ENCODE data around the gene POFUT2. TPM values are rescaled to one million over a fixed set of nuclear protein-coding genes. Genes with fewer than 3 reads are reported as not detected.

The POFUT2 gene
- total RNA-seq, 1 donor, result 35.8 TPM

DNA sequence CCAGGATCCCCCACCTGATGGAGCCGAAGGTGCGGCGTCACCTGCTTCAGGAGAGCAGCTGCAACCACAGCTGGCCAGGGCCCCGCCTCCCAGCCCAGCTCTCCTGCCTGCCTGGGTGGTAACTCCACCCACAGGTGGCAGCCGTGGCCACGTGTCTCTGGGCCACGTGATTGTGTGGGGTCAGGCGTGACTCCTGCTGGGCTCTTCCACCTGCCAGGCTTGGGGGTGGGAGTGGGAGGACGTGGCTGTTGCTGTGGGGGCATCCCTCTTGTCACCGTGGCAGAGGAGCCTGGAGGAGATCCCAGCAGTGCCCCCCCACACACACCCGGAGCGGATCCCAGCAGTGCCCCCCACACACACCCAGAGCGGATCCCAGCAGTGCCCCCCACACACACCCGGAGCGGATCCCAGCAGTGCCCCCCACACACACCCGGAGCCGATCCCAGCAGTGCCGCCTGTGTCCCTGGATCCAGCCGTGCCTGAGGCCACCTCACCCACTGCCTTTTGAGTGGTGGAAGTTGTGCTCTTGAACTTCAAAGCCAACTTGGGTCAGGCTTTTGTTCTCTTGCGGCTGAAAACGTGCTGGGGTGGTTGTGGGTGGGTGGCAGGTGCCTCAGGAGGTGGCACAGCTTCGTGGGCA, 32.2 kb downstream of the POFUT2 start:
- no peak overlapping the region for H3K4me3 ChIP-seq (ENCODE audit: insufficient read depth, low read length)
- no peaks in the 10 kb centered on the region for H4K20me1 ChIP-seq (ENCODE audit: insufficient read depth, low read length)
- peak; percentile 61 for DNase-seq (ENCODE audit: insufficient read length, low spot score, missing footprints)
- H3K9me3 ChIP-seq (ENCODE audit: low read depth, low read length), result no peaks in the 10 kb centered on the region
- H3K27ac ChIP-seq (ENCODE audit: low read depth, low read length), result no peak overlapping the region
- TF ChIP-seq, protein P1, sequence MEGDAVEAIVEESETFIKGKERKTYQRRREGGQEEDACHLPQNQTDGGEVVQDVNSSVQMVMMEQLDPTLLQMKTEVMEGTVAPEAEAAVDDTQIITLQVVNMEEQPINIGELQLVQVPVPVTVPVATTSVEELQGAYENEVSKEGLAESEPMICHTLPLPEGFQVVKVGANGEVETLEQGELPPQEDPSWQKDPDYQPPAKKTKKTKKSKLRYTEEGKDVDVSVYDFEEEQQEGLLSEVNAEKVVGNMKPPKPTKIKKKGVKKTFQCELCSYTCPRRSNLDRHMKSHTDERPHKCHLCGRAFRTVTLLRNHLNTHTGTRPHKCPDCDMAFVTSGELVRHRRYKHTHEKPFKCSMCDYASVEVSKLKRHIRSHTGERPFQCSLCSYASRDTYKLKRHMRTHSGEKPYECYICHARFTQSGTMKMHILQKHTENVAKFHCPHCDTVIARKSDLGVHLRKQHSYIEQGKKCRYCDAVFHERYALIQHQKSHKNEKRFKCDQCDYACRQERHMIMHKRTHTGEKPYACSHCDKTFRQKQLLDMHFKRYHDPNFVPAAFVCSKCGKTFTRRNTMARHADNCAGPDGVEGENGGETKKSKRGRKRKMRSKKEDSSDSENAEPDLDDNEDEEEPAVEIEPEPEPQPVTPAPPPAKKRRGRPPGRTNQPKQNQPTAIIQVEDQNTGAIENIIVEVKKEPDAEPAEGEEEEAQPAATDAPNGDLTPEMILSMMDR (IDR thresholded peaks at IDR 0.05; ENCODE audit: extremely low read depth, low read depth, low read length), result no peak
- H3K4me2 ChIP-seq (ENCODE audit: insufficient read depth, low read length), result no peak overlapping the region
- H2AFZ ChIP-seq (ENCODE audit: low read length), result no peak overlapping the region
- peaks cover 36% of the 10 kb centered on the region for H3K27me3 ChIP-seq (ENCODE audit: insufficient read depth, low read length)
- H3K4me1 ChIP-seq (ENCODE audit: insufficient read depth, low read length), result peaks cover 5% of the 10 kb centered on the region
- H3K79me2 ChIP-seq (ENCODE audit: insufficient read depth, low read length), result no peaks in the 10 kb centered on the region
- no peaks in the 10 kb centered on the region for H3K36me3 ChIP-seq (ENCODE audit: insufficient read depth, low read length)

GRCh38 chr21:45254460-45254930, 33.2 kb downstream of the POFUT2 start:
- no peaks in the 10 kb centered on the region for H4K20me1 ChIP-seq (ENCODE audit: insufficient read depth, low read length)
- TF ChIP-seq, protein P1 (IDR thresholded peaks at IDR 0.05; ENCODE audit: extremely low read depth, low read depth, low read length), result no peak
- no peak overlapping the region for H3K4me2 ChIP-seq (ENCODE audit: insufficient read depth, low read length)

GRCh38 chr21:45253633-45254459, 33.8 kb downstream of the POFUT2 start:
- Histone ChIP-seq H2AFZ (ENCODE audit: low read length) (no peak overlapping the region), H3K36me3 (ENCODE audit: insufficient read depth, low read length) (no peaks in the 10 kb centered on the region), H3K4me3 (ENCODE audit: insufficient read depth, low read length) (no peak overlapping the region), H3K4me2 (ENCODE audit: insufficient read depth, low read length) (no peak overlapping the region), H3K27ac (ENCODE audit: low read depth, low read length) (no peak overlapping the region), H3K9me3 (ENCODE audit: low read depth, low read length) (no peaks in the 10 kb centered on the region), H3K27me3 (ENCODE audit: insufficient read depth, low read length) (peaks cover 24% of the 10 kb centered on the region), H3K79me2 (ENCODE audit: insufficient read depth, low read length) (no peaks in the 10 kb centered on the region), H3K4me1 (ENCODE audit: insufficient read depth, low read length) (peaks cover 9% of the 10 kb centered on the region), H4K20me1 (ENCODE audit: insufficient read depth, low read length) (no peaks in the 10 kb centered on the region)
- peak; percentile 56 for DNase-seq (ENCODE audit: insufficient read length, low spot score, missing footprints)
- TF ChIP-seq, protein P1 (IDR thresholded peaks at IDR 0.05; ENCODE audit: extremely low read depth, low read depth, low read length), result no peak

More at GRCh38 chr21:45254460-45254930, 33.2 kb downstream of the POFUT2 start:
- DNase-seq (ENCODE audit: insufficient read length, low spot score, missing footprints), result peak; percentile 63
- Histone ChIP-seq H3K79me2 (ENCODE audit: insufficient read depth, low read length) (no peaks in the 10 kb centered on the region), H3K4me3 (ENCODE audit: insufficient read depth, low read length) (no peak overlapping the region), H3K4me1 (ENCODE audit: insufficient read depth, low read length) (peaks cover 5% of the 10 kb centered on the region), H3K9me3 (ENCODE audit: low read depth, low read length) (no peaks in the 10 kb centered on the region), H2AFZ (ENCODE audit: low read length) (no peak overlapping the region), H3K36me3 (ENCODE audit: insufficient read depth, low read length) (no peaks in the 10 kb centered on the region), H3K27ac (ENCODE audit: low read depth, low read length) (no peak overlapping the region), H3K27me3 (ENCODE audit: insufficient read depth, low read length) (peaks cover 30% of the 10 kb centered on the region)

DNA sequence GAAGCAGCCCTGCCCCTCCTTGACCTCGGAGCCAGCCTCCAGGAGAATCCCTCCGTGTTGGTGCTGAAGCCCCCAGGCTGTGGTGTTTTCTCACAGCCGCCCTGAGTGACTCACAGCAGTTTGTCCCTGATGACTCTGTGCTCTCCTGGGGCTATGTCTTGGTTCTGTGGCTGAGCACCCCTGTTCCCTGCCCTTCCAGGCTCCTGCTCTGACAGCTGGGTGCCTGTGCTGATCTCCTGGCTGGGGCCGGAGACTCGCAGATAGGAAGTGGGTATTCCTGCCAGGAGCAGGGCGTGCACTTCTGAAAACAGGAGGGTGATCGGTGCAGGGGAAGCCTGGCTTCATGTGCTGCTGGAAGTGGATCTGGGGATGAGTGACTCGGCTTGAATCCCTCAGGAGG, 34.5 kb downstream of the POFUT2 start:
- Histone ChIP-seq H3K36me3 (ENCODE audit: insufficient read depth, low read length) (no peaks in the 10 kb centered on the region), H3K27me3 (ENCODE audit: insufficient read depth, low read length) (peaks cover 23% of the 10 kb centered on the region), H3K4me2 (ENCODE audit: insufficient read depth, low read length) (no peak overlapping the region), H3K4me3 (ENCODE audit: insufficient read depth, low read length) (no peak overlapping the region), H2AFZ (ENCODE audit: low read length) (no peak overlapping the region), H4K20me1 (ENCODE audit: insufficient read depth, low read length) (no peaks in the 10 kb centered on the region), H3K27ac (ENCODE audit: low read depth, low read length) (no peak overlapping the region), H3K4me1 (ENCODE audit: insufficient read depth, low read length) (peaks cover 15% of the 10 kb centered on the region), H3K79me2 (ENCODE audit: insufficient read depth, low read length) (no peaks in the 10 kb centered on the region), H3K9me3 (ENCODE audit: low read depth, low read length) (no peaks in the 10 kb centered on the region)
- DNase-seq (ENCODE audit: insufficient read length, low spot score, missing footprints), result peak; percentile 92
- TF ChIP-seq, protein P1 (IDR thresholded peaks at IDR 0.05; ENCODE audit: extremely low read depth, low read depth, low read length), result no peak

Measured in osteoblast (primary cell).